SK-N-SH (cell line): ENCODE data around the gene PCED1B.

Experiments used
- CTCF ChIP-seq: fragments of 200-600 bp; sonication (generic); IDR thresholded peaks from 2 replicates; pipeline ENCODE4 v1.6.1; 2017; ENCODE audit warnings: antibody characterized with exemption, mild to moderate bottlenecking, moderate library complexity
- POLR2AphosphoS5 ChIP-seq: IDR thresholded peaks from 2 replicates; pipeline ENCODE4 v1.6.1; 2012; ENCODE audit warnings: low read depth, low read length

DNA sequence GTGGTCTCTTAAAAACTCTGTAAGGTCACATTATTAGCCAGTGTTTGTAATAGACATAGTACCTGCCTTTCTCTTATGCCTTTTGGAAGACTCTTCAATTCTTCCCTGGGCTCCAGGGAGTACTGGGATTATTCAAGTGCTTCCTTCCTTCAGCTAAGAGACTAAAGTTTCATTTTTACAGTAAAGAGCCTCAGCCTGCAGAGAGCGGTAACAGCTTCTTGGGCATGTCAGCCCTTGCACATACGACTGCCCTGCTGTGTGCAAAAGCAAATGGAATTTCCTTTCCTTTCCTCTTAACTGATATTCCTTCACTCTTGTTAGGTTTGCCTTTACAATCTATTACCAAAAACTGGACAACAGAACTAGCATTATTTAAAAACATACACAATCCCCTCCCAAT is 33.3 kb downstream of the PCED1B start:
- TF ChIP-seq POLR2AphosphoS5 (no peak), CTCF (no peak)
